HepG2 (cell line): Measurements from ENCODE around the gene CFI. TPM values are rescaled to one million over a fixed set of nuclear protein-coding genes. Genes with fewer than 3 reads are reported as not detected.

Source experiments
- ATAC-seq: fragments of 200-7000 bp; cut with Tn5 transposase; 3 replicates; pipeline ENCODE4 v1.9.1; 2020; ENCODE audit warnings: mild to moderate bottlenecking, moderate library complexity
- BruUV-seq: library from RNA; stranded (reverse); fragments of 400-500 nt; replicated peaks from 2 replicates; lab custom pipeline; 2021; lab: Mats Ljungman, UMichigan
- CTCF ChIA-PET: fragments of 300-600 bp; formaldehyde crosslinking; extraction: SDS; loops from one replicate; lab custom pipeline; 2021; ENCODE audit warnings: low total read pairs, inconsistent platforms, low intra/inter-chr PET ratio; lab: Yijun Ruan, JAX
- POLR2A ChIA-PET: fragments of 350-600 bp; sonication (Branson Sonifier 250); formaldehyde crosslinking; loops from one replicate; lab custom pipeline; 2020; ENCODE audit warnings: antibody characterized with exemption, inconsistent platforms; lab: Yijun Ruan, JAX
- DNase-seq: peaks from one replicate; pipeline ENCODE4 v3.0.0-alpha.2; 2015; ENCODE audit warnings: low spot score
- FAIRE-seq: peaks from 3 replicates; lab custom pipeline; 2011; peaks lifted over from hg19 to GRCh38; lab: Jason Lieb, UNC
- H2AFZ ChIP-seq: one replicate; pipeline ENCODE4 v1.6.1; 2011; ENCODE audit warnings: low read length, inconsistent platforms
- H3K27ac ChIP-seq: fragments of 300-600 bp; 3 replicates; pipeline ENCODE4 v1.8.0; 2011; ENCODE audit warnings: mixed run types, mild to moderate bottlenecking, mixed read lengths, low read length, inconsistent platforms; ENCODE audit not compliant: insufficient read depth; ENCODE audit errors: extremely low read length
- H3K27me3 ChIP-seq, 2 experiments: fragments of 200-600 bp in 1 of 2; 2 replicates in 1 of 2; 3 replicates in 1 of 2; pipeline versions ENCODE4 v1.6.0 to v1.8.0; 2011; ENCODE audit warnings: low read length in 2 of 2, mild to moderate bottlenecking in 2 of 2, moderate library complexity in 2 of 2, inconsistent platforms in 1 of 2; ENCODE audit not compliant: insufficient read depth in 2 of 2, control insufficient read depth in 1 of 2
- H3K36me3 ChIP-seq, 2 experiments: fragments of 200-600 bp in 1 of 2; replicated peaks in 1 of 2; 2 replicates in 1 of 2; 3 replicates in 1 of 2; pipeline versions ENCODE4 v1.5.1 to v1.8.0; 2011; ENCODE audit warnings: low read length in 2 of 2, inconsistent platforms in 1 of 2; ENCODE audit not compliant: insufficient read depth in 2 of 2, control insufficient read depth in 1 of 2
- H3K4me1 ChIP-seq: 2 replicates; pipeline ENCODE4 v1.5.1; 2012; ENCODE audit warnings: low read length, inconsistent platforms; ENCODE audit not compliant: insufficient read depth
- H3K4me2 ChIP-seq: 2 replicates; pipeline ENCODE4 v1.6.0; 2011; ENCODE audit warnings: low read depth, low read length, inconsistent platforms
- H3K4me3 ChIP-seq, 3 experiments: fragments of 200-600 bp in 1 of 3; sonication (generic), shearing (Covaris generic) in 1 of 3; replicated peaks in 1 of 3; 2 replicates each; pipeline ENCODE4 v1.5.1; 2011 to 2016; ENCODE audit warnings: low read length in 3 of 3, inconsistent platforms in 2 of 3, low read depth in 2 of 3, mild to moderate bottlenecking in 2 of 3, control low read depth in 1 of 3, mixed read lengths in 1 of 3; ENCODE audit not compliant: insufficient read depth in 1 of 3
- H3K79me2 ChIP-seq: one replicate; pipeline ENCODE4 v1.6.1; 2011; ENCODE audit warnings: low read length, inconsistent platforms; ENCODE audit not compliant: insufficient read depth
- H3K9ac ChIP-seq: 2 replicates; pipeline ENCODE4 v1.6.0; 2011; ENCODE audit warnings: mild to moderate bottlenecking, low read depth, low read length, inconsistent platforms; ENCODE audit not compliant: insufficient read depth
- H3K9me3 ChIP-seq: 2 replicates; pipeline ENCODE4 v1.5.1; 2012; ENCODE audit warnings: mild to moderate bottlenecking, low read length
- H4K20me1 ChIP-seq: 2 replicates; pipeline ENCODE4 v1.6.0; 2011; ENCODE audit warnings: inconsistent platforms, mild to moderate bottlenecking, low read length, moderate library complexity; ENCODE audit not compliant: insufficient read depth
- NPAS2 ChIP-seq: sonication (generic); formaldehyde crosslinking; IDR thresholded peaks from 2 replicates; pipeline ENCODE4 v1.8.0; 2022; ENCODE audit warnings: mild to moderate bottlenecking, missing genetic modification reagents, borderline replicate concordance
- PAXIP1 ChIP-seq: sonication (generic); formaldehyde crosslinking; conservative IDR thresholded peaks from 2 replicates; pipeline ENCODE4 v1.4.0; 2020; ENCODE audit warnings: mild to moderate bottlenecking, missing genetic modification reagents, moderate library complexity
- TOPORS ChIP-seq: sonication (generic); formaldehyde crosslinking; IDR thresholded peaks from 2 replicates; pipeline ENCODE4 v1.8.0; 2023; ENCODE audit warnings: mild to moderate bottlenecking, missing genetic modification reagents
- ZBTB1 ChIP-seq: sonication (generic); formaldehyde crosslinking; IDR thresholded peaks from 2 replicates; pipeline ENCODE4 v1.4.0; 2020; ENCODE audit warnings: missing genetic modification reagents, borderline replicate concordance
- ZNF20 ChIP-seq: sonication (generic); formaldehyde crosslinking; IDR thresholded peaks from 2 replicates; pipeline ENCODE4 v1.4.0; 2020; ENCODE audit warnings: mild to moderate bottlenecking, moderate library complexity, missing genetic modification reagents
- ZNF367 ChIP-seq: sonication (generic); formaldehyde crosslinking; IDR thresholded peaks from 2 replicates; pipeline ENCODE4 v1.4.0; 2020; ENCODE audit warnings: missing genetic modification reagents, borderline replicate concordance
- ZNF615 ChIP-seq: sonication (generic); formaldehyde crosslinking; IDR thresholded peaks from 2 replicates; pipeline ENCODE4 v1.5.0; 2020; ENCODE audit warnings: mild to moderate bottlenecking, missing genetic modification reagents, borderline replicate concordance
- WGBS: methylation state at CpG from one replicate; pipeline ENCODE4 v1.1.6; 2017; ENCODE audit warnings: low lambda C conversion rate; 5-methylcytosine and 5-hydroxymethylcytosine counted together
- in situ Hi-C: cut with HindIII; loops from 2 replicates; pipeline ENCODE4 v1.10.0; 2017; ENCODE audit warnings: low pct_unique_long_range_greater_than_20kb; ENCODE audit not compliant: extremely low pct_ligation_motif_present
- intact Hi-C: fragments of 100-400 bp; cut with micrococcal nuclease; formaldehyde crosslinking; loops from one replicate; pipeline ENCODE4 v1.10.0; 2022; ENCODE audit not compliant: unreplicated experiment
- polyA plus RNA-seq, 8 experiments: library from polyadenylated mRNA; depleted of rRNA in 3 of 8; stranded (reverse) in 7 of 8; unstranded in 1 of 8; fragments of >200 nt; fragmentation: Illumina TruSeq in 4 of 8; extraction: Trizol in 4 of 8; gene quantifications; 2 replicates each; pipeline versions ENCODE4 v1.2.1 to v1.2.3, GENCODE V29; 2011 to 2016; ENCODE audit warnings: low read depth in 4 of 8, missing spikeins in 1 of 8, mixed read lengths in 1 of 8; ENCODE audit not compliant: insufficient read depth in 1 of 8
- total RNA-seq, 5 experiments: library from RNA; depleted of rRNA; stranded (reverse); fragments of >200 nt; fragmentation: Illumina TruSeq; extraction: Trizol; gene quantifications; 2 replicates each; pipeline ENCODE4 v1.2.3, GENCODE V29; 2016; ENCODE audit warnings: low read depth in 1 of 5

The CFI gene
- total and polyA plus RNA-seq, 2 of the 13 experiments (the other 11 are each of a cell fraction or from before 2014, with no cell fraction given): 284 to 337 TPM

- H3K4me2 ChIP-seq: no peak overlapping the region
- in situ Hi-C loops (no loop called here), intact Hi-C loops (no loop called here)
- no peak for ATAC-seq
- no peak for TF ChIP-seq PAXIP1
- TF ChIP-seq TOPORS (CRISPR knock-in tag): no peak
- TF ChIP-seq ZNF20: no peak
- no peak for TF ChIP-seq ZNF615
- no peak for TF ChIP-seq ZNF367 (CRISPR knock-in tag)
- TF ChIP-seq ZBTB1 (CRISPR knock-in tag): no peak
- TF ChIP-seq NPAS2: no peak
- H3K9me3 ChIP-seq: no peaks in the 10 kb centered on the region
- 92% methylated on average over 2 of the region's 2 CpGs for WGBS
- no peaks in the 10 kb centered on the region for H3K79me2 ChIP-seq
- ChIA-PET CTCF (no interaction called here), POLR2A (no interaction called here)
- H3K4me3 ChIP-seq: no peak overlapping the region
- no peak overlapping the region for H2AFZ ChIP-seq
- DNase-seq: no peak
- no peak overlapping the region for H3K9ac ChIP-seq
- no peaks in the 10 kb centered on the region for H3K27me3 ChIP-seq
- no TSS peak for BruUV-seq
- no peaks in the 10 kb centered on the region for H3K36me3 ChIP-seq
- no peak for FAIRE-seq
- no peaks in the 10 kb centered on the region for H4K20me1 ChIP-seq
- H3K27ac ChIP-seq: no peak overlapping the region
- H3K4me1 ChIP-seq: peaks cover 5% of the 10 kb centered on the region; the same call in 1 of the 2 replicates
Observed at GRCh38 chr4:109708435-109708834, 93.4 kb downstream of the CFI start.
